Testis (tissue), 2 donors: ENCODE measurements around the gene FAM3C.

Experiments used
- POLR2A ChIP-seq: fragments of 450-650 bp; IDR thresholded peaks from one replicate; pipeline ENCODE4 v1.6.1; 2017; ENCODE audit warnings: antibody characterized with exemption, mild to moderate bottlenecking, moderate library complexity
- TF ChIP-seq, protein P1 (sequence below), 3 experiments: fragments of 450-650 bp in 2 of 3; fragments of 200-600 bp in 1 of 3; sonication (generic) in 1 of 3; IDR thresholded peaks; one replicate each; pipeline ENCODE4 v1.5.1; 2016 to 2019; ENCODE audit warnings: antibody characterized with exemption in 3 of 3, mild to moderate bottlenecking in 2 of 3, moderate library complexity in 1 of 3

DNA sequence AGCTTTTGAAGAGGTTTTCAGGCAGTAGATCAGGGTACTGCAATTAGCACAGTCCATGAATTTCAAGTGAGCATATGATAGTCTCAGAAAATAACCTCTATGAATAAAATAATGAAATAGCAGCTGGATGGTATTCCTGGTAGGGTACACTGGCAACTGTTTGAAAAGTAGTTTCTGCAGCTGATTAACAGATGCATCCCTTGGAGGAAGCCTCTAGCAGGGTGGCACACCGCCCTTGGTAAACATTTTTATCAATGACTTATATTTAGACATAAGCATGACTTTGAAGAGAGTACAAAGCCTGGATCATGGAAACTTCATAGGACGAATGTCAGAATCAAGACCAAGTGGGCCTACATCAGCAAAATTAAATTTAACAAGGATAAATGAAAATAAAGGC is 40.5 kb downstream of the FAM3C start:
- TF ChIP-seq, protein P1, sequence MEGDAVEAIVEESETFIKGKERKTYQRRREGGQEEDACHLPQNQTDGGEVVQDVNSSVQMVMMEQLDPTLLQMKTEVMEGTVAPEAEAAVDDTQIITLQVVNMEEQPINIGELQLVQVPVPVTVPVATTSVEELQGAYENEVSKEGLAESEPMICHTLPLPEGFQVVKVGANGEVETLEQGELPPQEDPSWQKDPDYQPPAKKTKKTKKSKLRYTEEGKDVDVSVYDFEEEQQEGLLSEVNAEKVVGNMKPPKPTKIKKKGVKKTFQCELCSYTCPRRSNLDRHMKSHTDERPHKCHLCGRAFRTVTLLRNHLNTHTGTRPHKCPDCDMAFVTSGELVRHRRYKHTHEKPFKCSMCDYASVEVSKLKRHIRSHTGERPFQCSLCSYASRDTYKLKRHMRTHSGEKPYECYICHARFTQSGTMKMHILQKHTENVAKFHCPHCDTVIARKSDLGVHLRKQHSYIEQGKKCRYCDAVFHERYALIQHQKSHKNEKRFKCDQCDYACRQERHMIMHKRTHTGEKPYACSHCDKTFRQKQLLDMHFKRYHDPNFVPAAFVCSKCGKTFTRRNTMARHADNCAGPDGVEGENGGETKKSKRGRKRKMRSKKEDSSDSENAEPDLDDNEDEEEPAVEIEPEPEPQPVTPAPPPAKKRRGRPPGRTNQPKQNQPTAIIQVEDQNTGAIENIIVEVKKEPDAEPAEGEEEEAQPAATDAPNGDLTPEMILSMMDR (IDR thresholded peaks at IDR 0.05), result no peak
- TF ChIP-seq POLR2A, result no peak
